H9 (cell line): ENCODE measurements around the gene PGLYRP4. TPM values are rescaled to one million over a fixed set of nuclear protein-coding genes. Genes with fewer than 3 reads are reported as not detected.

Experiments used
- DNase-seq: peaks from one replicate; pipeline ENCODE4 v3.0.0-alpha.2; 2017
- H2AFZ ChIP-seq: one replicate; pipeline ENCODE4 v1.6.1; 2013; ENCODE audit warnings: mild to moderate bottlenecking, low read length, control low read depth, moderate library complexity
- H2AK5ac ChIP-seq: 2 replicates; pipeline ENCODE4 v1.6.1; 2013; ENCODE audit warnings: low read length, control low read depth, mixed read lengths; ENCODE audit not compliant: insufficient read length
- H2BK120ac ChIP-seq: one replicate; pipeline ENCODE4 v1.6.1; 2013; ENCODE audit warnings: low read depth, mild to moderate bottlenecking, low read length, control low read depth, inconsistent platforms; ENCODE audit not compliant: poor library complexity, severe bottlenecking
- H2BK12ac ChIP-seq: 2 replicates; pipeline ENCODE4 v1.6.1; 2013; ENCODE audit warnings: low read length, control low read depth, mixed read lengths, low read depth; ENCODE audit not compliant: insufficient read length
- H2BK15ac ChIP-seq: 2 replicates; pipeline ENCODE4 v1.6.1; 2013; ENCODE audit warnings: low read depth, low read length, control low read depth
- H2BK20ac ChIP-seq: one replicate; pipeline ENCODE4 v1.6.1; 2013; ENCODE audit warnings: low read depth, mild to moderate bottlenecking, low read length, control low read depth, inconsistent platforms; ENCODE audit not compliant: poor library complexity, severe bottlenecking
- H2BK5ac ChIP-seq: 2 replicates; pipeline ENCODE4 v1.6.1; 2013; ENCODE audit warnings: low read length, control low read depth, mixed read lengths; ENCODE audit not compliant: insufficient read length
- H3K14ac ChIP-seq: 2 replicates; pipeline ENCODE4 v1.6.1; 2013; ENCODE audit warnings: low read length, control low read depth; ENCODE audit not compliant: insufficient read depth
- H3K18ac ChIP-seq: 2 replicates; pipeline ENCODE4 v1.6.1; 2013; ENCODE audit warnings: low read depth, mild to moderate bottlenecking, mixed read lengths, low read length, control low read depth; ENCODE audit not compliant: insufficient read length
- H3K23ac ChIP-seq: 2 replicates; pipeline ENCODE4 v1.6.1; 2013; ENCODE audit warnings: low read length, control low read depth, mixed read lengths, low read depth; ENCODE audit not compliant: insufficient read length
- H3K23me2 ChIP-seq: 2 replicates; pipeline ENCODE4 v1.6.1; 2013; ENCODE audit warnings: low read depth, mild to moderate bottlenecking, mixed read lengths, low read length, control low read depth; ENCODE audit not compliant: insufficient read length, poor library complexity, severe bottlenecking
- H3K27ac ChIP-seq: 2 replicates; pipeline ENCODE4 v1.5.1; 2013; ENCODE audit warnings: low read length, control low read depth, mixed read lengths, low read depth; ENCODE audit not compliant: insufficient read length
- H3K27me3 ChIP-seq: 2 replicates; pipeline ENCODE4 v1.6.1; 2013; ENCODE audit warnings: low read length, control low read depth, inconsistent platforms; ENCODE audit not compliant: insufficient read depth
- H3K4ac ChIP-seq: 2 replicates; pipeline ENCODE4 v1.6.1; 2013; ENCODE audit warnings: low read depth, mild to moderate bottlenecking, control low read depth, inconsistent platforms, low read length, moderate library complexity
- H3K4me1 ChIP-seq: 2 replicates; pipeline ENCODE4 v1.6.1; 2013; ENCODE audit warnings: low read length, control low read depth, inconsistent platforms; ENCODE audit not compliant: insufficient read depth
- H3K4me2 ChIP-seq: 2 replicates; pipeline ENCODE4 v1.6.1; 2013; ENCODE audit warnings: low read length, control low read depth, mixed read lengths; ENCODE audit not compliant: insufficient read length, insufficient read depth
- H3K56ac ChIP-seq: 2 replicates; pipeline ENCODE4 v1.6.1; 2013; ENCODE audit warnings: low read depth, mild to moderate bottlenecking, mixed read lengths, low read length, control low read depth; ENCODE audit not compliant: insufficient read length
- H3K79me1 ChIP-seq: 2 replicates; pipeline ENCODE4 v1.6.1; 2013; ENCODE audit warnings: low read depth, mild to moderate bottlenecking, moderate library complexity, low read length, control low read depth, inconsistent platforms; ENCODE audit not compliant: insufficient read depth, poor library complexity, severe bottlenecking
- H3K79me2 ChIP-seq: 2 replicates; pipeline ENCODE4 v1.6.1; 2013; ENCODE audit warnings: low read length, control low read depth, inconsistent platforms; ENCODE audit not compliant: insufficient read depth
- H3K9ac ChIP-seq: 2 replicates; pipeline ENCODE4 v1.6.1; 2013; ENCODE audit warnings: low read length, control low read depth, mixed read lengths; ENCODE audit not compliant: insufficient read length; ENCODE audit errors: extremely low read depth
- H3K9me3 ChIP-seq: one replicate; pipeline ENCODE4 v1.6.1; 2013; ENCODE audit warnings: low read depth, low read length, inconsistent platforms; ENCODE audit not compliant: control insufficient read depth
- H3T11ph ChIP-seq: one replicate; pipeline ENCODE4 v1.6.1; 2013; ENCODE audit warnings: mild to moderate bottlenecking, low read length, control low read depth, inconsistent platforms
- H4K20me1 ChIP-seq: one replicate; pipeline ENCODE4 v1.6.1; 2013; ENCODE audit not compliant: control insufficient read depth, insufficient read length, insufficient read depth
- H4K5ac ChIP-seq: 2 replicates; pipeline ENCODE4 v1.6.1; 2013; ENCODE audit warnings: low read depth, mild to moderate bottlenecking, mixed read lengths, low read length, control low read depth; ENCODE audit not compliant: insufficient read length
- H4K8ac ChIP-seq: replicated peaks from 2 replicates; pipeline ENCODE4 v1.6.1; 2013; ENCODE audit warnings: low read length, control low read depth, mixed read lengths, low read depth; ENCODE audit not compliant: insufficient read length
- H4K91ac ChIP-seq: 2 replicates; pipeline ENCODE4 v1.6.1; 2013; ENCODE audit warnings: low read depth, mild to moderate bottlenecking, moderate library complexity, mixed read lengths, low read length, control low read depth; ENCODE audit not compliant: insufficient read length
- H3K27ac Mint-ChIP-seq, 3 experiments: 2 replicates in 2 of 3; 3 replicates in 1 of 3; pipeline ENCODE4 v1.8.0; 2020 to 2021; ENCODE audit warnings: mixed read lengths in 3 of 3, mild to moderate bottlenecking in 1 of 3, moderate library complexity in 1 of 3
- H3K27me3 Mint-ChIP-seq: 2 replicates; pipeline ENCODE4 v1.8.0; 2021; ENCODE audit warnings: low read depth, mild to moderate bottlenecking, moderate library complexity, mixed read lengths
- H3K36me3 Mint-ChIP-seq, 3 experiments: 2 replicates in 2 of 3; 3 replicates in 1 of 3; pipeline ENCODE4 v1.8.0; 2020 to 2021; ENCODE audit warnings: low read depth in 3 of 3, mixed read lengths in 3 of 3; ENCODE audit not compliant: insufficient read depth in 1 of 3
- H3K4me1 Mint-ChIP-seq, 2 experiments: 2 replicates each; pipeline ENCODE4 v1.8.0; 2020; ENCODE audit warnings: mixed read lengths in 2 of 2
- H3K4me3 Mint-ChIP-seq, 2 experiments: 2 replicates in 1 of 2; 3 replicates in 1 of 2; pipeline ENCODE4 v1.8.0; 2020 to 2021; ENCODE audit warnings: mild to moderate bottlenecking in 2 of 2, mixed read lengths in 2 of 2, moderate library complexity in 1 of 2
- H3K9me3 Mint-ChIP-seq, 2 experiments: 2 replicates in 1 of 2; 3 replicates in 1 of 2; pipeline ENCODE4 v1.8.0; 2020; ENCODE audit warnings: mild to moderate bottlenecking in 2 of 2, mixed read lengths in 2 of 2, moderate library complexity in 1 of 2
- WGBS: extraction: QIAGEN DNeasy Blood & Tissue Kit; methylation state at CpG from one replicate; pipeline ENCODE4 v1.1.7; 2013; ENCODE audit warnings: missing lambda C conversion rate, low lambda C conversion rate, mixed read lengths; ENCODE audit not compliant: insufficient read length; ENCODE audit errors: extremely low coverage; 5-methylcytosine and 5-hydroxymethylcytosine counted together
- total RNA-seq: library from RNA; stranded (reverse); gene quantifications from 2 replicates; pipeline ENCODE4 v1.2.1, GENCODE V29; 2021
- TF ChIP-seq, protein P1 (sequence below): fragments of 200-600 bp; sonication (generic); conservative IDR thresholded peaks from 3 replicates; pipeline ENCODE4 v1.8.0; 2021; ENCODE audit warnings: antibody characterized with exemption, mild to moderate bottlenecking

The PGLYRP4 gene
- total RNA-seq, 1 experiment from 2014 or later, result not detected

DNA sequence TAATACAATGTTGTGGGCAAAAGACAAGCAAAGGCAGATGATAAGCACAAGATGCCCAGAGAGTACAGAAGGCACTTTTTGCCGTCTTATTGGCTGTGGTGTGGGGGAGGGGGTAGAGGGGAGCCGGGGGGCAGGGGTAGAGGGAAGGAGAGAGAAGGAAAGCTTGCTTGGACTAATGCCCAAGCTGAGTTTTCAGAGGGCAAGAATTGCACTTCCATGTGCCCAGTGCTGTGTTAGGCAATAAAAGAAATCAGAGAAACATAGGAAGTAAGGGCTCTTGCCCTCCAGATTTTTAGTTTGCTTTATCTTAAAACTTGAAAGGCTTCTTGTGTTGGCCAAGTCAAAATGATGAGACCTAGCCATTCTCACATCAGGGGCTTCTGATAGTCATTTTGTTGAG lies 18.4 kb upstream of the PGLYRP4 start:
- H3T11ph ChIP-seq, result no peak overlapping the region
- no CpG with 5 or more reads among the region's 2 CpGs for WGBS
- H3K9me3 Mint-ChIP-seq, result peaks cover 0 to 10% of the 10 kb centered on the region in 2 experiments; a peak in 1 of 5 replicates

More for the DNA sequence above, 18.4 kb upstream of the PGLYRP4 start:
- Mint-ChIP-seq H3K36me3 (no peaks in the 10 kb centered on the region), H3K27me3 (peaks cover 4% of the 10 kb centered on the region), H3K4me1 (no peaks in the 10 kb centered on the region), H3K4me3 (no peak overlapping the region), H3K27ac (no peak overlapping the region)
- Histone ChIP-seq H2BK12ac (no peak overlapping the region), H2AK5ac (no peak overlapping the region), H3K27ac (no peak overlapping the region), H3K4me2 (no peak overlapping the region), H2BK5ac (no peak overlapping the region), H3K9ac (no peak overlapping the region), H3K79me1 (no peaks in the 10 kb centered on the region), H2BK15ac (no peak overlapping the region), H2BK120ac (no peak overlapping the region), H3K23ac (no peak overlapping the region), H2BK20ac (no peak overlapping the region), H3K23me2 (no peaks in the 10 kb centered on the region), H4K5ac (no peak overlapping the region), H3K4ac (no peak overlapping the region), H3K56ac (no peak overlapping the region), H3K27me3 (no peaks in the 10 kb centered on the region), H2AFZ (no peak overlapping the region), H4K91ac (no peak overlapping the region), H3K18ac (no peak overlapping the region), H4K8ac (no peak overlapping the region), H3K9me3 (no peaks in the 10 kb centered on the region), H4K20me1 (no peaks in the 10 kb centered on the region), H3K14ac (no peak overlapping the region), H3K79me2 (no peaks in the 10 kb centered on the region), H3K4me1 (no peaks in the 10 kb centered on the region)
- TF ChIP-seq, protein P1, sequence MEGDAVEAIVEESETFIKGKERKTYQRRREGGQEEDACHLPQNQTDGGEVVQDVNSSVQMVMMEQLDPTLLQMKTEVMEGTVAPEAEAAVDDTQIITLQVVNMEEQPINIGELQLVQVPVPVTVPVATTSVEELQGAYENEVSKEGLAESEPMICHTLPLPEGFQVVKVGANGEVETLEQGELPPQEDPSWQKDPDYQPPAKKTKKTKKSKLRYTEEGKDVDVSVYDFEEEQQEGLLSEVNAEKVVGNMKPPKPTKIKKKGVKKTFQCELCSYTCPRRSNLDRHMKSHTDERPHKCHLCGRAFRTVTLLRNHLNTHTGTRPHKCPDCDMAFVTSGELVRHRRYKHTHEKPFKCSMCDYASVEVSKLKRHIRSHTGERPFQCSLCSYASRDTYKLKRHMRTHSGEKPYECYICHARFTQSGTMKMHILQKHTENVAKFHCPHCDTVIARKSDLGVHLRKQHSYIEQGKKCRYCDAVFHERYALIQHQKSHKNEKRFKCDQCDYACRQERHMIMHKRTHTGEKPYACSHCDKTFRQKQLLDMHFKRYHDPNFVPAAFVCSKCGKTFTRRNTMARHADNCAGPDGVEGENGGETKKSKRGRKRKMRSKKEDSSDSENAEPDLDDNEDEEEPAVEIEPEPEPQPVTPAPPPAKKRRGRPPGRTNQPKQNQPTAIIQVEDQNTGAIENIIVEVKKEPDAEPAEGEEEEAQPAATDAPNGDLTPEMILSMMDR, result no peak
- no peak for DNase-seq
